Panc1 (cell line): ENCODE results near the gene LGR4. TPM values are rescaled to one million over a fixed set of nuclear protein-coding genes. Genes with fewer than 3 reads are reported as not detected.

Source experiments
- ATAC-seq: fragments of 200-7000 bp; cut with Tn5 transposase; 2 replicates; pipeline ENCODE4 v1.9.1; 2020; ENCODE audit warnings: mild to moderate bottlenecking, moderate library complexity
- BruUV-seq: library from RNA; stranded (reverse); fragments of 400-500 nt; replicated peaks from 2 replicates; lab custom pipeline; 2021; lab: Mats Ljungman, UMichigan
- CTCF ChIA-PET: fragments of 300-600 bp; sonication (Branson Sonifier 250); formaldehyde crosslinking; loops from one replicate; lab custom pipeline; 2022; ENCODE audit warnings: antibody characterized with exemption; lab: Charles Lee
- POLR2A ChIA-PET: fragments of 300-600 bp; sonication (Branson Sonifier 250); formaldehyde crosslinking; loops from one replicate; lab custom pipeline; 2022; ENCODE audit warnings: antibody characterized with exemption; lab: Charles Lee
- DNase-seq: peaks from one replicate; pipeline ENCODE4 v3.0.0-alpha.2; 2010; ENCODE audit warnings: low read depth, low spot score
- H3K27ac ChIP-seq: 2 replicates; pipeline ENCODE4 v1.5.1; 2011; ENCODE audit warnings: mild to moderate bottlenecking, low read length, inconsistent platforms
- H3K27me3 ChIP-seq: fragments of 200-500 bp; sonication (Bioruptor generic); 2 replicates; pipeline ENCODE4 v1.6.0; 2014; ENCODE audit warnings: low read length, inconsistent platforms; ENCODE audit not compliant: control insufficient read depth, insufficient read depth
- H3K36me3 ChIP-seq: fragments of 200-500 bp; sonication (Bioruptor generic); 2 replicates; pipeline ENCODE4 v1.5.1; 2014; ENCODE audit warnings: inconsistent platforms, mild to moderate bottlenecking, low read length, moderate library complexity; ENCODE audit not compliant: control insufficient read depth, insufficient read depth
- H3K4me1 ChIP-seq: 2 replicates; pipeline ENCODE4 v1.5.1; 2011; ENCODE audit warnings: inconsistent platforms, mild to moderate bottlenecking, low read length, moderate library complexity; ENCODE audit not compliant: control insufficient read depth, insufficient read depth
- H3K4me3 ChIP-seq, 2 experiments: 2 replicates each; pipeline ENCODE4 v1.5.1; 2011 to 2012; ENCODE audit warnings: low read depth in 2 of 2, low read length in 2 of 2, mild to moderate bottlenecking in 2 of 2, inconsistent platforms in 1 of 2, moderate library complexity in 1 of 2
- H3K9me3 ChIP-seq: fragments of 200-500 bp; sonication (Bioruptor generic); 2 replicates; pipeline ENCODE4 v1.5.1; 2014; ENCODE audit warnings: low read depth, mild to moderate bottlenecking, inconsistent platforms, low read length, moderate library complexity; ENCODE audit not compliant: control insufficient read depth, insufficient read depth
- CTCF ChIP-seq: fragments of 450-650 bp; IDR thresholded peaks from 2 replicates; pipeline ENCODE4 v1.5.1; 2017; ENCODE audit warnings: mild to moderate bottlenecking
- POLR2AphosphoS5 ChIP-seq: IDR thresholded peaks from 2 replicates; pipeline ENCODE4 v1.6.1; 2012; ENCODE audit warnings: mild to moderate bottlenecking, low read depth, low read length, moderate library complexity
- REST ChIP-seq, 2 experiments: IDR thresholded peaks; 2 replicates each; pipeline ENCODE4 v1.6.1; 2011 to 2012; ENCODE audit warnings: low read depth in 2 of 2, control low read depth in 1 of 2, low read length in 1 of 2, mild to moderate bottlenecking in 1 of 2, moderate library complexity in 1 of 2; ENCODE audit not compliant: insufficient read depth in 1 of 2
- SIN3A ChIP-seq: IDR thresholded peaks from 2 replicates; pipeline ENCODE4 v1.6.1; 2012; ENCODE audit warnings: low read depth, mild to moderate bottlenecking, low read length, moderate library complexity, borderline replicate concordance; ENCODE audit not compliant: insufficient read depth
- TCF7L2 ChIP-seq: IDR thresholded peaks from 2 replicates; pipeline ENCODE4 v1.6.1; 2011; ENCODE audit warnings: mild to moderate bottlenecking, low read depth, low read length, inconsistent platforms
- in situ Hi-C: cut with HindIII; loops from 2 replicates; pipeline ENCODE4 v1.10.0; 2016; ENCODE audit warnings: low sequenced_read_pairs, low pct_unique_long_range_greater_than_20kb
- intact Hi-C: fragments of 100-400 bp; cut with micrococcal nuclease; formaldehyde crosslinking; loops from one replicate; pipeline ENCODE4 v1.10.0; 2022; ENCODE audit not compliant: unreplicated experiment
- total RNA-seq: library from RNA; stranded (reverse); gene quantifications from one replicate; pipeline ENCODE4 v1.2.1, GENCODE V29; 2021; ENCODE audit not compliant: unreplicated experiment

LGR4 gene
- total RNA-seq, 1 experiment from 2014 or later: 61.8 TPM

DNA sequence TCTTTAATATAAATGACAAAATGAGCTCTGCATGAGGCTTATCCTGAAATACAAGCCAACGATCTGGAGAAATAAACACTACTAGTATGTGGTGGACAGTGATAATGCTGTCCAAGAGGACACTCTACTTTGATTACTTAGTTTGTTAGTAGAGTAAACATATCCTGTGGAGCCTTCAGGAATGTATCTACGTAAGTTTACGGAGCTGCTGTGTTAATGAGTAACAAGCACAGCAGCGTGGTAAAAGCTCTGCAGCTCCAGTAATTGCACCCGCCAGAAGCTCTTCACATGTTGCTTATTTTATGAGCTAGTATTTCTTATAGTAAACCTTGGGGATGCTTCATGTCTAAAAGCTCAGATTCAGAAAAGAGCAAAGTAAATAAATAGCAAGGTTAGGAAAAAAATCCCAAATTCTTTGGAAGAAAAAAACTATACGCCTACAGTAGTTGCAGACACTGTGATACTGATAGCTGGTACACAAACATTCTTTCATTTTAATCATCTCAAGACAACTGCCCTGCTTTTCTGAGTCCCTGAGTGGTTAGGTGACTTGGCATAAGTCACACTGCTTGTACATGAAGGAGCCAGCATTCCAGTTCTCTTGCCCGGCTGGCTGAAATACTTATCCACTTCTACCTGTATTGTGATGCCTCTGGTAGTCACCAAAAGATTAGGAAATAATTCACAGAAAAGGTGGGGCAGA is 76.9 kb downstream of the LGR4 start:
- peak overlapping the region; percentile 81 for H3K27ac ChIP-seq

More for the DNA sequence above, 76.9 kb downstream of the LGR4 start:
- in situ Hi-C loops: no loop called here
- no peaks in the 10 kb centered on the region for H3K9me3 ChIP-seq
- H3K36me3 ChIP-seq: no peaks in the 10 kb centered on the region
- H3K4me3 ChIP-seq: peak overlapping the region in 1 of 2 experiments; percentile 14; a peak in 2 of 4 replicates
- ChIA-PET POLR2A (interaction anchor here (0.7 to 0.9 kb wide), 2 partner anchors 11 to 69 kb away, joined by 3 read pairs; no protein-coding TSS in a partner anchor), CTCF (interaction anchor here (0.7 to 1.1 kb wide), 2 partner anchors 212 to 367 kb away, joined by 3 read pairs; no protein-coding TSS in a partner anchor)
- DNase-seq (peak; percentile 48), ATAC-seq (peak; percentile 85)
- no peaks in the 10 kb centered on the region for H3K27me3 ChIP-seq
- intact Hi-C loops: no loop called here
- no TSS peak for BruUV-seq
- H3K4me1 ChIP-seq: peaks cover 70% of the 10 kb centered on the region
- TF ChIP-seq POLR2AphosphoS5: 0 out of 2 replicates have a peak, but pooled peaks have one; percentile 26
- peak; percentile 64 for TF ChIP-seq TCF7L2
- TF ChIP-seq SIN3A: no peak
- no peak for TF ChIP-seq CTCF
- TF ChIP-seq REST (IDR thresholded peaks at IDR 0.05; ENCODE audit: insufficient read depth in 1 of 2, low read depth in 2 of 2, low read length in 1 of 2): no peak
